Measurements from ENCODE around the gene ANGEL1.

The ANGEL1 gene

DNA sequence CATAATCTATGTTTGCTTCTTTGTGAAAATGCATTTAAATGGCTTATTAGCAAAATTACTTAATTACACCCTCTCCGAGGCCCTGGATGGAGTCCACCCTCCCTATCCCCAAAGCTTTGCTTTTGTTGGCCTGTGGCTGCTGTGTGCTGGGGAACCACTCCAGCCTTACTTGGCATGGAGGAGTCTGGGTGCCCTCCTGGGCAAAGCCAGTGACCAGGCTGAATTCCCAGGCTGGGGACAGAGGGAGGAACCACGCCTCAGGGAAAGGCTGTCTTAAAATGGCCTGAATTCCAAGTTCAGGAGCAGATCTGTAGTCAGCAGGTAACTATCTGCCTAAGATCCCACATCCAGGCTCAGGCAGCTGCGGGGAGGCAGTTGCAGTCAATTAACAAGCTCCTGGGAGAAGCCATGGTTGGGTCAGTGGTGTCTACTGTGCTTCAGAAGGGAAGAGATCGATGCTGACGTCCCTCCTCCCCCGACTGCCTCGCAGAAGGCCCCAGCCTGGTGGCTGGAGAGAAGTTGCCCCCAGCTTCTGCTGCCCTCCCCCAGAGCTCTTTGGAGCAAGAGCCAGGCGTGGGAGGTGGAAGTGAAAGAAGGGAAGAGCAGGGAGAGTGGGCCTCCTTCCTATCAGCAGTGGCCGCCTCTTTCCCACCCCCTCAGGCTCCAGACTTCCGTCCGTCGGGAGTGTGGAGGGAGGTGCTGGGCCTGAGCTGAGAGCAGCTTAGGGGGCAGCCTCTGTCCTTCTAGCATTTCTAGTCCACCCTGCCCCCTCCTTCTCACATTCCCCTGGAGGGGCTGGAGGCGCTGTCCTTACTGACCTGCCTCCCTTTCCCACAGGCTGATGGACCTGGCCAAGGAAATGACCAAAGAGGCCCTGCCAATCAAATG, 40.1 kb downstream of the ANGEL1 start:
- TF ChIP-seq, protein P1, sequence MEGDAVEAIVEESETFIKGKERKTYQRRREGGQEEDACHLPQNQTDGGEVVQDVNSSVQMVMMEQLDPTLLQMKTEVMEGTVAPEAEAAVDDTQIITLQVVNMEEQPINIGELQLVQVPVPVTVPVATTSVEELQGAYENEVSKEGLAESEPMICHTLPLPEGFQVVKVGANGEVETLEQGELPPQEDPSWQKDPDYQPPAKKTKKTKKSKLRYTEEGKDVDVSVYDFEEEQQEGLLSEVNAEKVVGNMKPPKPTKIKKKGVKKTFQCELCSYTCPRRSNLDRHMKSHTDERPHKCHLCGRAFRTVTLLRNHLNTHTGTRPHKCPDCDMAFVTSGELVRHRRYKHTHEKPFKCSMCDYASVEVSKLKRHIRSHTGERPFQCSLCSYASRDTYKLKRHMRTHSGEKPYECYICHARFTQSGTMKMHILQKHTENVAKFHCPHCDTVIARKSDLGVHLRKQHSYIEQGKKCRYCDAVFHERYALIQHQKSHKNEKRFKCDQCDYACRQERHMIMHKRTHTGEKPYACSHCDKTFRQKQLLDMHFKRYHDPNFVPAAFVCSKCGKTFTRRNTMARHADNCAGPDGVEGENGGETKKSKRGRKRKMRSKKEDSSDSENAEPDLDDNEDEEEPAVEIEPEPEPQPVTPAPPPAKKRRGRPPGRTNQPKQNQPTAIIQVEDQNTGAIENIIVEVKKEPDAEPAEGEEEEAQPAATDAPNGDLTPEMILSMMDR (IDR thresholded peaks at IDR 0.05; ENCODE audit: extremely low read depth, insufficient read depth, missing control alignments): no peak
- in situ Hi-C loops (cut with MboI; ENCODE audit: low pct_unique_long_range_greater_than_20kb, low sequenced_read_pairs, unreplicated experiment): no loop called here
- no peak for DNase-seq (ENCODE audit: low spot score)

DNA sequence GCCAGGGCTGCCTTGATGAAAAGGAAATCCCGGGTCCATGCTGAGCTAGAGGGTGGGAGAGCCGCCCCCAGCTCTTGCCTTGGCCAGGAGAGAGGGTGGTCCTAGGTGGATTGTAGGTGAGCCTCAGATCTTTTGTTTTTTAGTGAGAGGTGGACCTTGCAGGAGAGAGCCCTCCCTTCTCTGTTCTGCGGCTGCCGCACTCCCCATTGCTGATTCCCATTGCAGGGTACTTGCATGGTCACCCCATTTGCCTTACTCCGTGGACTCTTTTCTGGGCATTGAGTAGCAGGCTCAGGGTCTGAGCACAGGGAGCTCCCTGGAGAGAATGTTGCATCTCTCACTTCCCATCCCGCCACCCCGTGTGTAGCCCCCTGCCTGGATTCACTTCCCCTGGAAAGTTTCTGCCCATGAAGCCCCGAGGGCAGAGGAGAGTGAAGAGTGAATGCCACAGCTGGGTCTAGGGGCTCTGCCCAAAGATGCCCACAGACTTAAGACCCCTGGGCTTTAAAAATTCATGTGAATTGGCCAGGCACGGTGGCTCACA, 41.2 kb downstream of the ANGEL1 start:
- DNase-seq (ENCODE audit: low spot score): no peak
- in situ Hi-C loops (cut with MboI; ENCODE audit: low pct_unique_long_range_greater_than_20kb, low sequenced_read_pairs, unreplicated experiment): no loop called here
- TF ChIP-seq, protein P1 (IDR thresholded peaks at IDR 0.05; ENCODE audit: extremely low read depth, insufficient read depth, missing control alignments): no peak

DNA sequence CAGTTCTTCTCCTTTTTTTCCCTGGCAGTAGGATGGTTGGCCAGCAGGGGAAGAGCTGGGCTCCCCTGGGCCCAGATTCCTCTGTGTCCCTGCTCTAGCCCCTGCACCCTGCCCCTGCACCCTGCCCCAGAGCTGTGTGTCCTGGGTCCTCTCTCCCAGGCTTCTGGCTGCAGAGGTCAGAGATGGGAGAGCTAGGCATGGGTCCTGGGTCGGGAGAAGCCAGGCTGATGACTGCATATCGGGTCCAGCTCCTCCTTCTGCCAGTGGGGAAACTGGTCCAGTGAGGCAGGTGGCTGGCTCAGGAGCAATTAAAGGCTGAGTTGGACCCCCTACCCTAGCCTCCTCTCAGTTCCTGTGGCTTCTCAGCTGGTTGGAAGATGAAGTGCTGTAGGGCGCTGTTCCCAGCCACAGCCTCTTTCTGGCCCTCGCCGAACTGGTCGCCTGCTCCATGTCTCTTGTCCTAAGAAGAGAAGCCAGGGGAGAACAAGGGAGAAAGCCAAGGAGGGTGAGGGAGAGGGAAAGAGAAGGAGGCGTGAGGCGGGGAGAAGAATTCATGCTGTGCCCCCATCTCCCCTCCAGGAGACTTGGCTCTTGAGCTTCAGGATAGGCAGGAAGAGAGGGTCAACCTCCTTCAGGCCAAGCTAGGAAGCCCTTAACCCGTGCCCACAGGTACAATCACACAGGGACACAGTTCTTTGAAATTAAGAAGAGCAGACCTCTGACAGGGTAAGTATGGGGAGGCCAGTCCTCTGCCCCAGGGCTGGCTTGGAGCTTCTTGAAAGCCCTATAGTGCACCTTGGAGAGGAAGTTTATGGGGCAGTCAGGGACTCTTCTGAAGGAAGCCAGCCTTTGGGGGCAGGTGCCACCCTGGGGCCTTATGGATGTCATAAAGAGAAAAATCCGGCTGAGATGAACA, 41.9 kb downstream of the ANGEL1 start:
- in situ Hi-C loops (cut with MboI; ENCODE audit: low pct_unique_long_range_greater_than_20kb, low sequenced_read_pairs, unreplicated experiment): no loop called here
- DNase-seq (ENCODE audit: low spot score): no peak
- TF ChIP-seq, protein P1 (IDR thresholded peaks at IDR 0.05; ENCODE audit: extremely low read depth, insufficient read depth, missing control alignments): no peak

DNA sequence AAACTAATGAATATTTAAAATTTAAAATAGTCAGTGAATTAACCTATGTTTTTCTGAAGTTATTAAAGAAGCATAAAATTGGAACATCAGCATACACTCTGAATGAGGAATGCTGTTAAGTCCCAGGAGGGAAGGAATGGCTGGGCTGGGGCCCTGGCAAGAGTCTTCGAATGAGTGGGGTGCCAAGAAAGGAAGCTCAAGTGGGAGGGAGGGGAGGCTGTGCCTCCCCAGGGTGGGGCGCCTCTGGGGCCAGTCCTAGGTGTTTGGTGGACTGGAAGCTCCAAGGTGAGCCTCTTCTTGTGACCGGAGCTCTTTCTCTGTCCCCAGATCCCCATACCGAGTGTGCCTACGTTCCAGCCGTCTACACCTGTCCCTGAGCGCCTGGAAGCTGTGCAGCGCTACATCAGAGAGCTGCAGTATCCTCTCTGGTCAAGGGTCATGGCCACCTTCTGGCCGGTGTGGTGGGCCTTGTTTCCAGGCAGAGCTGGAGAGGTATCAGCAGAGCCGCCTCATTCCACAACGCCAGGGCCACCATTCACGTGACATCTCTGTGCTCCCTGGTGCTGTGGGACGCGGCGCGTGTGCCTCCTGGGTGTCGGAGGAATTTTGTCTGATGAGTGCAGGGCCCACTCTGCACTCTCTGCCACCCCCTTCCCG, 42.9 kb downstream of the ANGEL1 start:
- no peak for DNase-seq (ENCODE audit: low spot score)
- TF ChIP-seq, protein P1 (IDR thresholded peaks at IDR 0.05; ENCODE audit: extremely low read depth, insufficient read depth, missing control alignments): no peak

DNA sequence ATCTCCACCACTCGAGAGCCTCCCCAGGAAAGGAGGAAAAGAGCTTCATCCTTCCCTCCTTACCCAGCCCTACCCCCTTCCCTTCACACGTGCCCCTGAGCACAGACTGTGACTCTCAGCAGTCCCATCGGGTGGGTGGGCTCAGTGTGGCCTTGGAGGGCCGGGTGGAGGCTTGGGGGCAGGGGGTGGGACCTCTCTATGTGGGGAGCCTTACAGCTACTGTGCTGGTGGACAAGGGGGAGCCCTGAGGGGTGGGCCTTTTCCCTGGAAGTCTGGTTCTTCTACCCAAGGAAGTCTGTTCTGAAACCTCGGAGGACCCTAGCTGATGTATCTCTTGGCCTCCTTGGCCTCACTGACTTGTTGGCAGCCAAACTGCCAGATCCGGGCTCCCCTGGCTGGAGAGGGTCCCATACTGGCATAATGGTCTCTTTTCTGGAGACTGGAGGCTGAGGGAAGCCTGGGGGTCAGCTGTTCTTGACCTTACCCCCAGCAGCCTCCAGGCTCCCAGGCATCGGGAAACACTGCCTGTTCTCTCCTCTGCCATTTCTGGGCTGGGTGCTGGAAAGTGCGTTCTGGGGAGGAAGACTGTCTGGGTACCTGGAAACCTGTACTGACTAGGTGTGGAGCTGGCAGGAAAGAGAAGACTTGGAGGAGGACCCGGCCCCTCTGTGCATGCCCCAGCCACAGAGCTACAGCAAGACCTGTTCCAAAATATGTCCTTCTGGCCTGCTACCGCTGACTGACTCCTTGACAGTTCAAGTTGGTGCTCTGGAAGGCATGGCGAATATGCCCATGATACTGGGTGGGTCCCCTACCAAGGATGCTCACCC, 43.8 kb downstream of the ANGEL1 start:
- TF ChIP-seq, protein P1 (IDR thresholded peaks at IDR 0.05; ENCODE audit: extremely low read depth, insufficient read depth, missing control alignments): no peak
- in situ Hi-C loops (cut with MboI; ENCODE audit: low pct_unique_long_range_greater_than_20kb, low sequenced_read_pairs, unreplicated experiment): no loop called here
- DNase-seq (ENCODE audit: low spot score): no peak

More for the DNA sequence above, 42.9 kb downstream of the ANGEL1 start:
- in situ Hi-C loops (cut with MboI; ENCODE audit: low pct_unique_long_range_greater_than_20kb, low sequenced_read_pairs, unreplicated experiment): no loop called here
